ENCODE data around the gene PHLDB3.

- TF ChIP-seq CTCF (conservative IDR thresholded peaks at IDR 0.05; ENCODE audit: low read depth, low read length) (no peak), EZH2 (IDR thresholded peaks at IDR 0.05; ENCODE audit: borderline replicate concordance, low read depth, low read length, poor library complexity, severe bottlenecking) (no peak)
Measured at GRCh38 chr19:43435775-43436174, 68.8 kb downstream of the PHLDB3 start.

All from A673 (cell line).